ENCODE results near the gene ASXL2. TPM values are rescaled to one million over a fixed set of nuclear protein-coding genes. Genes with fewer than 3 reads are reported as not detected.

Gene ASXL2
- total RNA-seq, 1 experiment from 2014 or later, result 34.5 TPM

DNA sequence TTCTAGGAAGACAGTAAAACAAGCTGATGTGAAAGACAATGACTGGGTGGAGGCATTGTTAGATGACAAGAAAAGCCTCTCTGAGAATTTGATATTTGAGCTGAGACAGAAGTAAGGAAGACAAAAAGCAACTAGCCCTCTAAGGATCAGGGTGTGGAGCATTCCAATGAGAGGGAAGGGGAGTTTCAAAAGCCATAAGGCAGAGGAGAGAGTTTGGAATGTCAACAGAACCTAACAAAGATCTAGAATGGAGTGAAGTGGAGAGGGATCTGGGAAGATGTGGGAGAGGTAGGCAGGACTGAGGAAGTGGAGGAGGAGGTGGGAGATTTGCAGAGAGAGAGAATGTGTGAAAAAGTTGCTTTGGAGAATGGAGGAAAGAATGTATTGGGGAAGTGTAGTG, 17.3 kb upstream of the ASXL2 start:
- H3K79me2 ChIP-seq (ENCODE audit: low read depth), result no peaks in the 10 kb centered on the region
- no peaks in the 10 kb centered on the region for H3K9me2 ChIP-seq (ENCODE audit: insufficient read depth)
- H3K4me1 ChIP-seq (replicated peaks; ENCODE audit: insufficient read depth), result no peaks in the 10 kb centered on the region
- H4K20me1 ChIP-seq (ENCODE audit: insufficient read depth), result no peaks in the 10 kb centered on the region
- no peak overlapping the region for H3K4me2 ChIP-seq
- H3K27ac ChIP-seq, result no peak overlapping the region
- H3K27me3 ChIP-seq (ENCODE audit: insufficient read depth, low read depth), result no peaks in the 10 kb centered on the region
- H2AFZ ChIP-seq, result no peak overlapping the region
- H3K4me3 ChIP-seq, result no peak overlapping the region
- H3K36me3 ChIP-seq (ENCODE audit: low read depth), result no peaks in the 10 kb centered on the region
- no peaks in the 10 kb centered on the region for H3K9me3 ChIP-seq (ENCODE audit: insufficient read depth, low read depth)
- intact Hi-C loops (cut with micrococcal nuclease; ENCODE audit: unreplicated experiment), result no loop called here
- no TSS peak for BruUV-seq (replicated peaks)
- no peak for TF ChIP-seq EZH2 (IDR thresholded peaks at IDR 0.05; ENCODE audit: low read depth)
- TF ChIP-seq, protein P1, sequence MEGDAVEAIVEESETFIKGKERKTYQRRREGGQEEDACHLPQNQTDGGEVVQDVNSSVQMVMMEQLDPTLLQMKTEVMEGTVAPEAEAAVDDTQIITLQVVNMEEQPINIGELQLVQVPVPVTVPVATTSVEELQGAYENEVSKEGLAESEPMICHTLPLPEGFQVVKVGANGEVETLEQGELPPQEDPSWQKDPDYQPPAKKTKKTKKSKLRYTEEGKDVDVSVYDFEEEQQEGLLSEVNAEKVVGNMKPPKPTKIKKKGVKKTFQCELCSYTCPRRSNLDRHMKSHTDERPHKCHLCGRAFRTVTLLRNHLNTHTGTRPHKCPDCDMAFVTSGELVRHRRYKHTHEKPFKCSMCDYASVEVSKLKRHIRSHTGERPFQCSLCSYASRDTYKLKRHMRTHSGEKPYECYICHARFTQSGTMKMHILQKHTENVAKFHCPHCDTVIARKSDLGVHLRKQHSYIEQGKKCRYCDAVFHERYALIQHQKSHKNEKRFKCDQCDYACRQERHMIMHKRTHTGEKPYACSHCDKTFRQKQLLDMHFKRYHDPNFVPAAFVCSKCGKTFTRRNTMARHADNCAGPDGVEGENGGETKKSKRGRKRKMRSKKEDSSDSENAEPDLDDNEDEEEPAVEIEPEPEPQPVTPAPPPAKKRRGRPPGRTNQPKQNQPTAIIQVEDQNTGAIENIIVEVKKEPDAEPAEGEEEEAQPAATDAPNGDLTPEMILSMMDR (conservative IDR thresholded peaks at IDR 0.05), result no peak
- H3F3A ChIP-seq (ENCODE audit: insufficient read depth, low read depth), result no peaks in the 10 kb centered on the region
- no peak for DNase-seq
- POLR2A ChIA-PET (ENCODE audit: unreplicated experiment), result no interaction called here
- CTCF ChIA-PET, result no interaction called here

DNA sequence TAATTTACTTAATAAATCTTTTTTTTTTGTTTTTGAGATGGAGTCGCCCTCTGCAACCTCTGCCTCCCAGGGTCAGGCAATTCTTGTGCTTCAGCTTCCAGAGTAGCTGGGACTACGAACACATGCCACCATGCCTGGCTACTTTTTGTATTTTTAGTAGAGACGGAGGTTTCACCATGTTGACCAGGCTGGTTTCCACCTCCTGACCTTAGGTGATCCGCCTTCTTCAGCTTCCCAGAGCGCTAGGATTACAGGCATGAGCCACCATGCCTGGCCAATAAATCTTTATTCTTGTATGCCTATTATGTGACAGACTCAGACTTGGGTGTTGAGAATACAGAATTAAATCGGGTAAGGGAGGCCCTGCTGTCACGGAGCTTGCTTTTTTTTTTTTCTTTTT, 16.7 kb upstream of the ASXL2 start:
- H3K9me2 ChIP-seq (ENCODE audit: insufficient read depth), result no peaks in the 10 kb centered on the region
- H3K4me3 ChIP-seq, result no peak overlapping the region
- intact Hi-C loops (cut with micrococcal nuclease; ENCODE audit: unreplicated experiment), result no loop called here
- H3K79me2 ChIP-seq (ENCODE audit: low read depth), result no peaks in the 10 kb centered on the region
- H3K27me3 ChIP-seq (ENCODE audit: insufficient read depth, low read depth), result no peaks in the 10 kb centered on the region
- DNase-seq, result no peak
- TF ChIP-seq, protein P1 (conservative IDR thresholded peaks at IDR 0.05), result no peak
- no peak for TF ChIP-seq EZH2 (IDR thresholded peaks at IDR 0.05; ENCODE audit: low read depth)
- POLR2A ChIA-PET (ENCODE audit: unreplicated experiment), result no interaction called here
- no TSS peak for BruUV-seq (replicated peaks)
- no peaks in the 10 kb centered on the region for H3K9me3 ChIP-seq (ENCODE audit: insufficient read depth, low read depth)
- no peaks in the 10 kb centered on the region for H3K4me1 ChIP-seq (replicated peaks; ENCODE audit: insufficient read depth)
- H2AFZ ChIP-seq, result no peak overlapping the region
- no peaks in the 10 kb centered on the region for H4K20me1 ChIP-seq (ENCODE audit: insufficient read depth)
- no peak overlapping the region for H3K27ac ChIP-seq
- no peaks in the 10 kb centered on the region for H3K36me3 ChIP-seq (ENCODE audit: low read depth)
- H3K4me2 ChIP-seq, result no peak overlapping the region
- H3F3A ChIP-seq (ENCODE audit: insufficient read depth, low read depth), result no peaks in the 10 kb centered on the region
- CTCF ChIA-PET, result interaction anchor here (0.5 kb wide), 1 partner anchor 58 kb away, joined by 6 read pairs; no protein-coding TSS in a partner anchor

DNA sequence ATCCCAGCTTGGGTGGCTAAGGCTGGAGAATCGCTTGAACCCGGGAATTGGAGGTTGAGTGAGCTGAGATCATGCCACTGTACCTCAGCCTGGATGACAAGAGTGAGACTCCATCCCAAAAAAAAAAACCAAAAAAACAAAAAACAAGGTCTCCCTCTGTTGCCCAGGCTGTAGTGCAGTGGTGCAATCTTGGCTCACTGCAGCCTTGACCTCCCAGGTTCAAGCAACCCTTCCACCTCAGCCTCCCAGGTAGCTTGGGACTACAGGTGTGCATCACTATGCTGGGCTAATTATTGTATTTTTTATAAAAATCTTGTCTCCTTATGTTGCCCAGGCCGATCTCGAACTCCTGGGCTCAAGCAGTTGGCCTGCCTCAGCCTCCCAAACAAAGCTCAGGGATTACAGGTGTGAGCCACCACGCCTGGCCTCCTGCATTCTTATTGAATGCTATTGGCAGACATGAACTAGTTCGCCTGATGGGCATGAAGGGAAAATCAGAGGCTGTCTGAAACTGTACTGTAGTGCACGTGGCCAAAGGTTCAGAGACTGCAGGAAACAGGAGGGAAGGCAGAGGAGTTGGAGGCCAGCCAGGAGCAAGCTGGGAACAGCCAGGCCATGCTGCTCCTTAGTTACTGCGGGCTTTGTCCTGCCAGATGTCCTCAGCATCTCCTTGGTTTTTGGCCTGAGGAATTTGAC, 16.0 kb upstream of the ASXL2 start:
- ChIA-PET POLR2A (ENCODE audit: unreplicated experiment) (no interaction called here), CTCF (no interaction called here)
- BruUV-seq (replicated peaks), result no TSS peak
- Histone ChIP-seq H3K27ac (no peak overlapping the region), H3K9me3 (ENCODE audit: insufficient read depth, low read depth) (no peaks in the 10 kb centered on the region), H3K27me3 (ENCODE audit: insufficient read depth, low read depth) (no peaks in the 10 kb centered on the region), H4K20me1 (ENCODE audit: insufficient read depth) (no peaks in the 10 kb centered on the region), H2AFZ (no peak overlapping the region), H3K4me1 (replicated peaks; ENCODE audit: insufficient read depth) (no peaks in the 10 kb centered on the region), H3F3A (ENCODE audit: insufficient read depth, low read depth) (no peaks in the 10 kb centered on the region), H3K9me2 (ENCODE audit: insufficient read depth) (no peaks in the 10 kb centered on the region), H3K4me3 (no peak overlapping the region), H3K36me3 (ENCODE audit: low read depth) (no peaks in the 10 kb centered on the region), H3K4me2 (no peak overlapping the region), H3K79me2 (ENCODE audit: low read depth) (no peaks in the 10 kb centered on the region)
- TF ChIP-seq, protein P1 (conservative IDR thresholded peaks at IDR 0.05), result no peak
- DNase-seq, result no peak
- intact Hi-C loops (cut with micrococcal nuclease; ENCODE audit: unreplicated experiment), result no loop called here

Measured in PC-9 (cell line).